AG09319 (cell line): ENCODE results near the gene SELENOO.
"Not testable (repeated sequence)": the region's sequence is repeated elsewhere in the genome, so short reads cannot be mapped to it uniquely, and the experiment has no call there.

Experiments
- DNase-seq: peaks from one replicate; pipeline ENCODE4 v3.0.0-alpha.2; 2010; ENCODE audit warnings: low read depth; ENCODE audit errors: extremely low read depth
- TF ChIP-seq, protein P1 (sequence below): IDR thresholded peaks from 2 replicates; pipeline ENCODE4 v1.5.1; 2011; ENCODE audit warnings: low read depth, mild to moderate bottlenecking, inconsistent platforms, low read length, moderate library complexity

Gene SELENOO

DNA sequence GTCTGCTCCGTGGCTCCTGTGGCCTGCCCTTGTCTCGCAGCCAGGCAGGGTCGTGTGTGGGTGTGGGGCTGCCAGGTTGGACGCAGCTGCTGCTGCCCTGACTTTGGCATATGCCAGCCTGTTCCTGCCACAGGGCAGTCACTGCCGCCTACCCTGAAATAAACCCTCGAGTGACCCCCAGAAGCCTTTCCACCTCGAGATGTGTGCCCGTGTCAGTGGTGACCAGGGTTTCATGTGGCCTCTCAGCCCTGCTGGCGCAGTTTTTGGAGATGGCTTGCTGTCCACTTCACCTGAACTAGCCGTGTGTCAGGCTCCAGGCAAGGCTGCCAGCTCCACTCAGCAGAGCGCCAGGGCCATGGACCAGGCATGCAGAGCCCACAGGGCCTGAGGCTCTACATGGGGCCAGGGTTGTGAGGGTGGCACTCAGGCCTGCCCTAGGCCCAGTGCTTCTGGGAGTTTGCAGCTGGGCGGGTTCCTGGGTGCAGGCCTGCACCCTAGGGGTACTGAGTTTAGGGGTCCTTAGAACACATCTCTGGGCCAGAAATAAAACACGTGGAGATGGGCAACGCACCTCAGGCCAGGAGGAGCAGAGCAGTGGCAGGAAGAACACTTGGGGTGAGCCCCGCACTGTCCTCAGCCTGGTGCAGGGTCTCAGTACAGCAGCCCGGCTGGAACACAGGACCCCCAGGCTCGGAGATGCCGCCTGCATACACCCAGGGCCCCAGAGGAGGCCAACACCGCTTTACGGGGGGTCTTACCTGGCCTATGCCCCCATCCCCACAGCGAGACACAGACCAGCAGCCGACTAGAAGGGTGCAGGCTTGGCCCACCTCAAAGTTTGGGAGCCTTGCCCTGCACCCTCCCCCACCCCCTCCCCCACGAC lies 39.1 kb upstream of the SELENOO start:
- DNase-seq = no peak
- TF ChIP-seq, protein P1, sequence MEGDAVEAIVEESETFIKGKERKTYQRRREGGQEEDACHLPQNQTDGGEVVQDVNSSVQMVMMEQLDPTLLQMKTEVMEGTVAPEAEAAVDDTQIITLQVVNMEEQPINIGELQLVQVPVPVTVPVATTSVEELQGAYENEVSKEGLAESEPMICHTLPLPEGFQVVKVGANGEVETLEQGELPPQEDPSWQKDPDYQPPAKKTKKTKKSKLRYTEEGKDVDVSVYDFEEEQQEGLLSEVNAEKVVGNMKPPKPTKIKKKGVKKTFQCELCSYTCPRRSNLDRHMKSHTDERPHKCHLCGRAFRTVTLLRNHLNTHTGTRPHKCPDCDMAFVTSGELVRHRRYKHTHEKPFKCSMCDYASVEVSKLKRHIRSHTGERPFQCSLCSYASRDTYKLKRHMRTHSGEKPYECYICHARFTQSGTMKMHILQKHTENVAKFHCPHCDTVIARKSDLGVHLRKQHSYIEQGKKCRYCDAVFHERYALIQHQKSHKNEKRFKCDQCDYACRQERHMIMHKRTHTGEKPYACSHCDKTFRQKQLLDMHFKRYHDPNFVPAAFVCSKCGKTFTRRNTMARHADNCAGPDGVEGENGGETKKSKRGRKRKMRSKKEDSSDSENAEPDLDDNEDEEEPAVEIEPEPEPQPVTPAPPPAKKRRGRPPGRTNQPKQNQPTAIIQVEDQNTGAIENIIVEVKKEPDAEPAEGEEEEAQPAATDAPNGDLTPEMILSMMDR = no peak

DNA sequence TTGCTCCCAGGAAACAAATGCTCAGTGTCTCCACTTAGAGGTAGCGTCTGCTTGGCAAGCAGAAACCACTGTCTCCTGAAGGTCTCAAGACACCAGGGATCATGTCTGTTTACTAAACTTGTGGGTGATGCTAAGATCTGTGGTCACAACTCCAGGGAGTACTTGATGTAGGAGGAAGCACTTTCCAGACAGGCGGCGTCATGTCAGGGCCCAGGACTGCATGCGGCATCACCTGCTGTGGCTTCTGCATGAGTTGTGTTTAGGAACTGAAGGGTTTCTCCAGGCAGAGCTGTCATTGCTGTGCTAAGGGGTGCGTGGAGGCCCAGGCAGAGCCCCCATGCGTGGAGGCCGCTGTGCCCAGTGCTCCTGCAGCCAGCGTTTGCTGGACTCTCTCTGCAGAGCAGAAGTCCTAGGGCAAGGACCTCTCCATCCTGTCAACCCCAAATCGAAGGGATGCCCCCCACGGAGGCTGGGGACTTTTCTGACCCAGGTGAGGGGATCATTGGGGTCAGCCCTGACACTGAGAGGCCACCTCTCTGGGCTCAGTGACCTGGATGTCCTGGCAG lies 38.3 kb upstream of the SELENOO start:
- no peak for DNase-seq
- TF ChIP-seq, protein P1 = no peak

DNA sequence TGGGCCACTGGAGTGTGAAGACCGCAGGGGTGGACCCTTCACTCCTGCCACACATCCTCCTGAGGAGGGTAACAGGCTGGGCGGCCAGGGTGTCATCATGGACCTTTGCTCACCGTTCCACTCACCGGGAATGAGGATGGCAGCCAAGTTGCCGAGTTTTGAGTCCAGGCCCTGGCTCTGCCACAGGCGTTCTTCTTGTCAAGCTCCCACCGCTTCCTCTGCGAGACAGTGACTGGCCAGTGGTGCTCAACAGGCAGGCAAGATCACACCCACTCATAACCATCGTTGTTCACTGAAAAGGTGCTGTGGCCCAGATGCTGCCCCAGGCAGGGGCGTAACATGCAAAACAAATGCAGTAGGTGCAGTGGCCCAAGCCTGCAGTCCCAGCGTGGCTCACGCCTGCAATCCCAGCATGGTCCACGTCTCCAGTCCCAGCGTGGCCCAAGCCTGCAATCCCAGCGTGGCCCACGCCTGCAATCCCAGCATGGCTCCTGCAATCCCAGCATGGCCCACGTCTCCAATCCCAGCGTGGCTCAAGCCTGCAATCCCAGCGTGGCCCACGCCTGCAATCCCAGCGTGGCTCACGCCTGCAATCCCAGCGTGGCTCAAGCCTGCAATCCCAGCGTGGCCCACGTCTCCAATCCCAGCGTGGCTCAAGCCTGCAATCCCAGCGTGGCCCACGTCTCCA lies 35.2 kb upstream of the SELENOO start:
- TF ChIP-seq, protein P1 = no peak

DNA sequence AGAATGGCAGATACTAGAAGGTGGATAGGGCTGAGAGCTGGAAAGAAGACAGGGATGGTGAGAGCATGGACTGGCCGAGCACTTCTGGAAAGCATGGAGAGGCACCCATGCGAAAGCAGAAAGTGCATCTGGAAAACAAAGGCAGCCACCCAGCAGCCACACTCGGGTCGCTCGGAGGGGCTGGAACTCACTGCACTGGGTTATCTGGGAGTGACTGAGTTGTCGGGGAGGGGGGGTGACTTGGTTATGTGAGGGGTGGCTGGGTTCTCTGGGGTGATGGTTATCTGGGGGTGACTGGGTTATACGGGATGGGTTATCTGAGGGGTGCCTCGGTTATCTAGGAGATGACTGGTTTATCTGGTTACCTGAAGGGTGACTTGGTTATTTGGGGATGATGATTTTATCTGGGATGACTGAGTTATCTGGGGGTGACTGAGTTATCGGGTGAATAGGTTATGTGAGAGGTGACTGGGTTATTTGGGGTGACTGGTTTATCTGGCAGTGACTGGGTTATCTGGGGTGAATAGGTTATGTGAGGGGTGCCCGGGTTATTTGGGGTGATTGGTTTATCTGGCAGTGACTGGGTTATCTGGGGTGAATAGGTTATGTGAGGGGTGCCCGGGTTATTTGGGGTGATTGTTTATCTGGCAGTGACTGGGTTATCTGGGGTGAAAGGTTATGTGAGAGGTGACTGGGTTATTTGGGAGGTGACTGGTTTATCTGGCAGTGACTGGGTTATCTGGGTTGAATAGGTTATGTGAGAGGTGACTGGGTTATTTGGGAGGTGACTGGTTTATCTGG lies 32.9 kb upstream of the SELENOO start:
- no peak for DNase-seq
- TF ChIP-seq, protein P1 = no peak

More for the DNA sequence above, 35.2 kb upstream of the SELENOO start:
- DNase-seq = no peak

DNA sequence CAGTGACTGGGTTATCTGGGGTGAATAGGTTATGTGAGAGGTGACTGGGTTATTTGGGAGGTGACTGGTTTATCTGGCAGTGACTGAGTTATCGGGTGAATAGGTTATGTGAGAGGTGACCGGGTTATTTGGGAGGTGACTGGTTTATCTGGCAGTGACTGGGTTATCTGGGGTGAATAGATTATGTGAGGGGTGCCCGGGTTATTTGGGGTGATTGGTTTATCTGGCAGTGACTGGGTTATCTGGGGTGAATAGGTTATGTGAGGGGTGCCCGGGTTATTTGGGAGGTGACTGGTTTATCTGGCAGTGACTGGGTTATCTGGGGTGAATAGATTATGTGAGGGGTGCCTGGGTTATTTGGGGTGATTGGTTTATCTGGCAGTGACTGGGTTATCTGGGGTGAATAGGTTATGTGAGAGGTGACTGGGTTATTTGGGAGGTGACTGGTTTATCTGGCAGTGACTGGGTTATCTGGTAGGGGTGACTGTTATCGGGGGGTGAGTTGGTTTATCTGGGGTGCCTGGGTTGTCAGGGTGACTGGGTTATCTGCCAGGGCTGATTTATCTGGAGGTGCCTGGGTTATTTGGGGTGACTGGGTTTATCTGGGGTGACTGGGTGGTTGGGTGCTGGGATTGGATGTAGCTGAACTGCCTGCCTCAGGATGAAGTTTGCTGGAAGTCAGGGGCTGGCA lies 32.2 kb upstream of the SELENOO start:
- not testable (repeated sequence) for DNase-seq

DNA sequence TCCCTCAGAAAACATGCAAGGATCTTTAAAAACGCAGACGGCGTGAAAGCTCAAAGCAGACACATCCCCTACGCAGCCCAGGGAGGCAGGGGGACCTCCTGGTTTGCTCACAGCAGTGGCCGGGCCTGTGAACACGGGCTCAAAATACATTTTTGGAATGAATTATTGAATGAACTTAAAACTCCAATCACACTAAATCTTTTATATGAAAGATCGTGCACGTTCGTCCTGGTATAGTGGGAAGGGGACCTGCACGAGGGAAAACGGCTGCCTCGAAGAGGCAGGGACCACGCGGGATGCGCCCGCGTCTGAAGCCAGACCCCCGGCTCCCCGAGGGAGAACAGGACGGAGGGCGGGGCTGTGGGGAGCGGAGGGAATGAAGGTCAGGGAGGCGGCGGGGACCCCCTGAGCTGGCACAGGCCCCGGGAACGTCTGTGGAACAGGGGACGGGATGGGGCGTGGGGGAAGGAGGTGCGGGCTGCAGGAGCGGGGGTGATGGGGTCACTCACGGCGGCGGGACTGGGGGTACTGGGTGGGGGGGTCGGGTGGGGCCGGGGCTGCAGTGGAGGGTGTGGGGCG lies 31.5 kb upstream of the SELENOO start:
- no peak for DNase-seq
- TF ChIP-seq, protein P1 = no peak
